Measurements from ENCODE around the gene SOX13. TPM values are rescaled to one million over a fixed set of nuclear protein-coding genes. Genes with fewer than 3 reads are reported as not detected.

SOX13 gene
- total and polyA plus RNA-seq, 2 donors: 2.2 to 3.8 TPM

- no peaks in the 10 kb centered on the region for H3K36me3 ChIP-seq (ENCODE audit: control insufficient read depth in 2 of 2, insufficient read depth in 2 of 2, low read length in 1 of 2)
- H3K9me3 ChIP-seq (ENCODE audit: control insufficient read depth in 2 of 2, insufficient read depth in 1 of 2, low read length in 1 of 2): peaks cover 0 to 5% of the 10 kb centered on the region in 2 donors
- H3K4me1 ChIP-seq (ENCODE audit: control insufficient read depth in 2 of 2, insufficient read depth in 2 of 2, low read length in 2 of 2): peaks cover 2 to 20% of the 10 kb centered on the region in 2 donors
- peaks cover 62 to 81% of the 10 kb centered on the region in 2 donors for H3K27me3 ChIP-seq (ENCODE audit: control insufficient read depth in 2 of 2, insufficient read depth in 1 of 2, low read length in 1 of 2)
- DNase-seq (ENCODE audit: low read depth in 6 of 9, low spot score in 9 of 9): peak in 1 of 9 donors; percentile 17
- peak overlapping the region; percentile 18 to 39 for H3K4me3 ChIP-seq (ENCODE audit: low read length in 2 of 2)
- H3K27ac ChIP-seq (ENCODE audit: low read depth in 1 of 2, low read length in 1 of 2): peak overlapping the region in 1 of 2 donors; percentile 18
- 2% methylated on average over 39 of the region's 39 CpGs for WGBS
Measured at GRCh38 chr1:204073837-204074273, 940 bp downstream of the SOX13 start.

- H3K27me3 ChIP-seq (ENCODE audit: control insufficient read depth in 2 of 2, insufficient read depth in 1 of 2, low read length in 1 of 2): peaks cover 62 to 78% of the 10 kb centered on the region in 2 donors
- H3K4me1 ChIP-seq (ENCODE audit: control insufficient read depth in 2 of 2, insufficient read depth in 2 of 2, low read length in 2 of 2): peaks cover 2 to 20% of the 10 kb centered on the region in 2 donors
- 3% methylated on average over 65 of the region's 65 CpGs for WGBS
- H3K4me3 ChIP-seq (ENCODE audit: low read length in 2 of 2): peak overlapping the region; percentile 18 to 39
- H3K27ac ChIP-seq (ENCODE audit: low read depth in 1 of 2, low read length in 1 of 2): no peak overlapping the region
- H3K36me3 ChIP-seq (ENCODE audit: control insufficient read depth in 2 of 2, insufficient read depth in 2 of 2, low read length in 1 of 2): no peaks in the 10 kb centered on the region
- DNase-seq (ENCODE audit: low read depth in 6 of 9, low spot score in 9 of 9): no peak
- H3K9me3 ChIP-seq (ENCODE audit: control insufficient read depth in 2 of 2, insufficient read depth in 1 of 2, low read length in 1 of 2): peaks cover 0 to 5% of the 10 kb centered on the region in 2 donors
Measured at GRCh38 chr1:204074274-204075138, 1.6 kb downstream of the SOX13 start.

GRCh38 chr1:204075139-204075521 is 2.2 kb downstream of the SOX13 start:
- Histone ChIP-seq H3K9me3 (ENCODE audit: control insufficient read depth in 2 of 2, insufficient read depth in 1 of 2, low read length in 1 of 2) (peaks cover 0 to 5% of the 10 kb centered on the region in 2 donors), H3K4me1 (ENCODE audit: control insufficient read depth in 2 of 2, insufficient read depth in 2 of 2, low read length in 2 of 2) (peaks cover 2 to 20% of the 10 kb centered on the region in 2 donors), H3K4me3 (ENCODE audit: low read length in 2 of 2) (peak overlapping the region in 1 of 2 donors; percentile 18), H3K36me3 (ENCODE audit: control insufficient read depth in 2 of 2, insufficient read depth in 2 of 2, low read length in 1 of 2) (no peaks in the 10 kb centered on the region), H3K27me3 (ENCODE audit: control insufficient read depth in 2 of 2, insufficient read depth in 1 of 2, low read length in 1 of 2) (peaks cover 62 to 76% of the 10 kb centered on the region in 2 donors), H3K27ac (ENCODE audit: low read depth in 1 of 2, low read length in 1 of 2) (no peak overlapping the region)
- 15% methylated on average over 31 of the region's 31 CpGs for WGBS
- no peak for DNase-seq (ENCODE audit: low read depth in 6 of 9, low spot score in 9 of 9)

GRCh38 chr1:204075890-204076846 is 3.3 kb downstream of the SOX13 start:
- peaks cover 2 to 20% of the 10 kb centered on the region in 2 donors for H3K4me1 ChIP-seq (ENCODE audit: control insufficient read depth in 2 of 2, insufficient read depth in 2 of 2, low read length in 2 of 2)
- peaks cover 60 to 69% of the 10 kb centered on the region in 2 donors for H3K27me3 ChIP-seq (ENCODE audit: control insufficient read depth in 2 of 2, insufficient read depth in 1 of 2, low read length in 1 of 2)
- DNase-seq (ENCODE audit: low read depth in 6 of 9, low spot score in 9 of 9): no peak
- WGBS: 90% methylated on average over 4 of the region's 4 CpGs
- H3K9me3 ChIP-seq (ENCODE audit: control insufficient read depth in 2 of 2, insufficient read depth in 1 of 2, low read length in 1 of 2): peaks cover 0 to 5% of the 10 kb centered on the region in 2 donors
- H3K27ac ChIP-seq (ENCODE audit: low read depth in 1 of 2, low read length in 1 of 2): no peak overlapping the region
- H3K36me3 ChIP-seq (ENCODE audit: control insufficient read depth in 2 of 2, insufficient read depth in 2 of 2, low read length in 1 of 2): no peaks in the 10 kb centered on the region
- no peak overlapping the region for H3K4me3 ChIP-seq (ENCODE audit: low read length in 2 of 2)

- H3K36me3 ChIP-seq (ENCODE audit: control insufficient read depth in 2 of 2, insufficient read depth in 2 of 2, low read length in 1 of 2): no peaks in the 10 kb centered on the region
- H3K4me3 ChIP-seq (ENCODE audit: low read length in 2 of 2): no peak overlapping the region
- H3K27ac ChIP-seq (ENCODE audit: low read depth in 1 of 2, low read length in 1 of 2): no peak overlapping the region
- peaks cover 0 to 5% of the 10 kb centered on the region in 2 donors for H3K9me3 ChIP-seq (ENCODE audit: control insufficient read depth in 2 of 2, insufficient read depth in 1 of 2, low read length in 1 of 2)
- H3K27me3 ChIP-seq (ENCODE audit: control insufficient read depth in 2 of 2, insufficient read depth in 1 of 2, low read length in 1 of 2): peaks cover 54 to 61% of the 10 kb centered on the region in 2 donors
- no peak for DNase-seq (ENCODE audit: low read depth in 6 of 9, low spot score in 9 of 9)
- 85% methylated on average over 1 of the region's 1 CpG for WGBS
- H3K4me1 ChIP-seq (ENCODE audit: control insufficient read depth in 2 of 2, insufficient read depth in 2 of 2, low read length in 2 of 2): peaks cover 2 to 20% of the 10 kb centered on the region in 2 donors
Measured at GRCh38 chr1:204076891-204077290, 4.0 kb downstream of the SOX13 start.

- Histone ChIP-seq H3K27me3 (ENCODE audit: control insufficient read depth in 2 of 2, insufficient read depth in 1 of 2, low read length in 1 of 2) (peaks cover 44 to 49% of the 10 kb centered on the region in 2 donors), H3K27ac (ENCODE audit: low read depth in 1 of 2, low read length in 1 of 2) (no peak overlapping the region), H3K4me3 (ENCODE audit: low read length in 2 of 2) (no peak overlapping the region), H3K9me3 (ENCODE audit: control insufficient read depth in 2 of 2, insufficient read depth in 1 of 2, low read length in 1 of 2) (peaks cover 0 to 5% of the 10 kb centered on the region in 2 donors), H3K4me1 (ENCODE audit: control insufficient read depth in 2 of 2, insufficient read depth in 2 of 2, low read length in 2 of 2) (peaks cover under 1 to 18% of the 10 kb centered on the region in 2 donors), H3K36me3 (ENCODE audit: control insufficient read depth in 2 of 2, insufficient read depth in 2 of 2, low read length in 1 of 2) (no peaks in the 10 kb centered on the region)
- DNase-seq (ENCODE audit: low read depth in 6 of 9, low spot score in 9 of 9): no peak
- WGBS: 74% methylated on average over 17 of the region's 17 CpGs
Measured at GRCh38 chr1:204077979-204078696, 5.2 kb downstream of the SOX13 start.

- 89% methylated on average over 3 of the region's 3 CpGs for WGBS
- Histone ChIP-seq H3K9me3 (ENCODE audit: control insufficient read depth in 2 of 2, insufficient read depth in 1 of 2, low read length in 1 of 2) (peaks cover 0 to 5% of the 10 kb centered on the region in 2 donors), H3K36me3 (ENCODE audit: control insufficient read depth in 2 of 2, insufficient read depth in 2 of 2, low read length in 1 of 2) (no peaks in the 10 kb centered on the region), H3K4me3 (ENCODE audit: low read length in 2 of 2) (no peak overlapping the region), H3K4me1 (ENCODE audit: control insufficient read depth in 2 of 2, insufficient read depth in 2 of 2, low read length in 2 of 2) (peaks cover 0 to 10% of the 10 kb centered on the region in 2 donors), H3K27me3 (ENCODE audit: control insufficient read depth in 2 of 2, insufficient read depth in 1 of 2, low read length in 1 of 2) (peaks cover 29 to 35% of the 10 kb centered on the region in 2 donors), H3K27ac (ENCODE audit: low read depth in 1 of 2, low read length in 1 of 2) (no peak overlapping the region)
- DNase-seq (ENCODE audit: low read depth in 6 of 9, low spot score in 9 of 9): no peak
Measured at GRCh38 chr1:204079608-204079999, 6.7 kb downstream of the SOX13 start.

GRCh38 chr1:204080163-204080903 is 7.4 kb downstream of the SOX13 start:
- Histone ChIP-seq H3K9me3 (ENCODE audit: control insufficient read depth in 2 of 2, insufficient read depth in 1 of 2, low read length in 1 of 2) (no peaks in the 10 kb centered on the region), H3K4me3 (ENCODE audit: low read length in 2 of 2) (no peak overlapping the region), H3K4me1 (ENCODE audit: control insufficient read depth in 2 of 2, insufficient read depth in 2 of 2, low read length in 2 of 2) (peaks cover 0 to 3% of the 10 kb centered on the region in 2 donors), H3K27me3 (ENCODE audit: control insufficient read depth in 2 of 2, insufficient read depth in 1 of 2, low read length in 1 of 2) (peaks cover 22 to 28% of the 10 kb centered on the region in 2 donors), H3K27ac (ENCODE audit: low read depth in 1 of 2, low read length in 1 of 2) (no peak overlapping the region), H3K36me3 (ENCODE audit: control insufficient read depth in 2 of 2, insufficient read depth in 2 of 2, low read length in 1 of 2) (no peaks in the 10 kb centered on the region)
- 90% methylated on average over 8 of the region's 8 CpGs for WGBS
- DNase-seq (ENCODE audit: low read depth in 6 of 9, low spot score in 9 of 9): no peak

Data from thymus (tissue), 11 donors.